ENCODE measurements around the gene ST14. TPM values are rescaled to one million over a fixed set of nuclear protein-coding genes. Genes with fewer than 3 reads are reported as not detected.

The ST14 gene
- total RNA-seq, 1 experiment from 2014 or later = 141 TPM

- Histone ChIP-seq H3F3A (ENCODE audit: insufficient read depth, low read depth) (peaks cover 63% of the 10 kb centered on the region), H3K36me3 (ENCODE audit: low read depth) (peaks cover 58% of the 10 kb centered on the region), H3K4me1 (replicated peaks; ENCODE audit: insufficient read depth) (peaks cover 47% of the 10 kb centered on the region), H4K20me1 (ENCODE audit: insufficient read depth) (no peaks in the 10 kb centered on the region), H3K27ac (peak overlapping the region; percentile 93), H3K79me2 (ENCODE audit: low read depth) (peaks cover 27% of the 10 kb centered on the region), H3K9me3 (ENCODE audit: insufficient read depth, low read depth) (no peaks in the 10 kb centered on the region), H3K9me2 (ENCODE audit: insufficient read depth) (no peaks in the 10 kb centered on the region), H3K4me3 (no peak overlapping the region), H3K4me2 (peak overlapping the region; percentile 54), H3K27me3 (ENCODE audit: insufficient read depth, low read depth) (no peaks in the 10 kb centered on the region), H2AFZ (no peak overlapping the region)
- intact Hi-C loops (cut with micrococcal nuclease; ENCODE audit: unreplicated experiment) = loop anchor here (1.0 to 2.0 kb wide), 2 partner anchors 53 to 120 kb away; no protein-coding TSS in a partner anchor
- BruUV-seq (replicated peaks) = no TSS peak
- POLR2A ChIA-PET (ENCODE audit: unreplicated experiment) = interaction anchor here (0.5 to 0.6 kb wide), 3 partner anchors 37 to 257 kb away, joined by 3 to 4 read pairs (median 4); no protein-coding TSS in a partner anchor
- no peak for DNase-seq
- TF ChIP-seq CTCF (conservative IDR thresholded peaks at IDR 0.05) (no peak), EZH2 (IDR thresholded peaks at IDR 0.05; ENCODE audit: low read depth) (no peak)
- CTCF ChIA-PET = interaction anchor here (0.6 to 1.2 kb wide), 3 partner anchors 9 to 262 kb away, joined by 4 to 9 read pairs (median 6); no protein-coding TSS in a partner anchor
These were observed 36.1 kb upstream of the ST14 start for GRCh38 chr11:130123414-130124040.

- TF ChIP-seq CTCF (conservative IDR thresholded peaks at IDR 0.05) (no peak; the same call in 1 of the 2 replicates), EZH2 (IDR thresholded peaks at IDR 0.05; ENCODE audit: low read depth) (no peak)
- Histone ChIP-seq H3K27me3 (ENCODE audit: insufficient read depth, low read depth) (no peaks in the 10 kb centered on the region), H3F3A (ENCODE audit: insufficient read depth, low read depth) (peaks cover 65% of the 10 kb centered on the region), H4K20me1 (ENCODE audit: insufficient read depth) (no peaks in the 10 kb centered on the region), H3K4me3 (peak overlapping the region; percentile 41; the same call in 1 of the 2 replicates), H3K4me2 (peak overlapping the region; percentile 64), H3K27ac (peak overlapping the region; percentile 93), H2AFZ (no peak overlapping the region), H3K4me1 (replicated peaks; ENCODE audit: insufficient read depth) (peaks cover 47% of the 10 kb centered on the region), H3K9me2 (ENCODE audit: insufficient read depth) (no peaks in the 10 kb centered on the region), H3K9me3 (ENCODE audit: insufficient read depth, low read depth) (no peaks in the 10 kb centered on the region), H3K79me2 (ENCODE audit: low read depth) (peaks cover 24% of the 10 kb centered on the region), H3K36me3 (ENCODE audit: low read depth) (peaks cover 58% of the 10 kb centered on the region)
- no TSS peak for BruUV-seq (replicated peaks)
- CTCF ChIA-PET = interaction anchor here (0.6 to 1.2 kb wide), 3 partner anchors 8 to 262 kb away, joined by 4 to 9 read pairs (median 6); no protein-coding TSS in a partner anchor
- intact Hi-C loops (cut with micrococcal nuclease; ENCODE audit: unreplicated experiment) = loop anchor here (1.0 to 2.0 kb wide), 2 partner anchors 53 to 121 kb away; no protein-coding TSS in a partner anchor
- POLR2A ChIA-PET (ENCODE audit: unreplicated experiment) = interaction anchor here (0.5 to 0.6 kb wide), 4 partner anchors 36 to 258 kb away, joined by 3 to 4 read pairs (median 4); no protein-coding TSS in a partner anchor
- peak; percentile 84 to 99 for DNase-seq
These were observed 35.5 kb upstream of the ST14 start for GRCh38 chr11:130124096-130124495.

DNA sequence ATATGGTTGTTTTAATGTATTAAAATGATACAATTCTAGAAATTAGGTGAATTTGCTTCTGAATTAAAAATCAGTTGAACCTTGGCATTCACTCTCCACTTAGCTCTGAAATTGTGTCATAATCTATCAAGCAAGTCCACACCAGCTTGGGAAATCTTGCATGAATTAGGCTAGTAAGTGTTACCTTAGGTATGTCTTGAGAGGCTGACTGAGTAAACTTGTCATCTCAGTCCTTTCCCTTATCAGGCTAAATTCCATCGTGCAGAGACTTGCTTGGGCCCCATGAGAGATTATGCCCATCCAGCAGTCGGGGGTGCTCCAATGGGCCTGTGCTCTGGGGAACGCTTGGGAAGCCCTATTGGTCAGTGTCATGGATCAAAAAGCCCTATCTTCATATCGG is 33.9 kb upstream of the ST14 start:
- CTCF ChIA-PET = interaction anchor here (0.6 kb wide), 1 partner anchor 387 kb away, joined by 4 read pairs; no protein-coding TSS in a partner anchor

More for the DNA sequence above, 33.9 kb upstream of the ST14 start:
- H4K20me1 ChIP-seq (ENCODE audit: insufficient read depth) = no peaks in the 10 kb centered on the region
- peaks cover 66% of the 10 kb centered on the region for H3K36me3 ChIP-seq (ENCODE audit: low read depth)
- intact Hi-C loops (cut with micrococcal nuclease; ENCODE audit: unreplicated experiment) = loop anchor here (2.0 kb wide), 1 partner anchor 55 kb away; no protein-coding TSS in a partner anchor
- DNase-seq = no peak
- H3K9me2 ChIP-seq (ENCODE audit: insufficient read depth) = no peaks in the 10 kb centered on the region
- peak overlapping the region; percentile 93; the same call in 1 of the 2 replicates for H3K27ac ChIP-seq
- H3K4me2 ChIP-seq = no peak overlapping the region
- no peaks in the 10 kb centered on the region for H3K9me3 ChIP-seq (ENCODE audit: insufficient read depth, low read depth)
- H3K4me3 ChIP-seq = no peak overlapping the region
- no peak for TF ChIP-seq EZH2 (IDR thresholded peaks at IDR 0.05; ENCODE audit: low read depth)
- no peak for TF ChIP-seq CTCF (conservative IDR thresholded peaks at IDR 0.05)
- no peaks in the 10 kb centered on the region for H3K27me3 ChIP-seq (ENCODE audit: insufficient read depth, low read depth)
- H3K4me1 ChIP-seq (replicated peaks; ENCODE audit: insufficient read depth) = peaks cover 47% of the 10 kb centered on the region
- no peak overlapping the region for H2AFZ ChIP-seq
- H3K79me2 ChIP-seq (ENCODE audit: low read depth) = peaks cover 24% of the 10 kb centered on the region
- H3F3A ChIP-seq (ENCODE audit: insufficient read depth, low read depth) = peaks cover 73% of the 10 kb centered on the region
- no TSS peak for BruUV-seq (replicated peaks)
- POLR2A ChIA-PET (ENCODE audit: unreplicated experiment) = no interaction called here
